Endothelial cell of umbilical vein (primary cell): ENCODE results near the gene RNU6-9. TPM values are rescaled to one million over a fixed set of nuclear protein-coding genes. Genes with fewer than 3 reads are reported as not detected.

Experiments
- BruUV-seq: library from RNA; stranded (reverse); fragments of 400-500 nt; replicated peaks from 2 replicates; lab custom pipeline; 2021; lab: Mats Ljungman, UMichigan
- CTCF ChIA-PET: fragments of 300-600, 350-600 bp; sonication (Branson Sonifier 250); formaldehyde crosslinking; loops from one replicate; lab custom pipeline; 2021; ENCODE audit warnings: antibody characterized with exemption, inconsistent platforms; lab: Charles Lee
- POLR2A ChIA-PET: fragments of 300-600, 350-600 bp; sonication (Branson Sonifier 250); formaldehyde crosslinking; loops from one replicate; lab custom pipeline; 2021; ENCODE audit warnings: antibody characterized with exemption, inconsistent platforms; lab: Charles Lee
- DNase-seq: peaks from one replicate; pipeline ENCODE4 v3.0.0-alpha.2; 2011; ENCODE audit warnings: low read depth, low spot score
- FAIRE-seq: peaks from 2 replicates; lab custom pipeline; 2011; peaks lifted over from hg19 to GRCh38; lab: Jason Lieb, UNC
- H2AFZ ChIP-seq: 2 replicates; pipeline ENCODE4 v1.6.0; 2012; ENCODE audit warnings: low read depth, low read length, control low read depth, inconsistent platforms
- H3K27ac ChIP-seq: 2 replicates; pipeline ENCODE4 v1.5.1; 2011; ENCODE audit warnings: low read depth, mild to moderate bottlenecking, control low read depth, low read length, moderate library complexity; ENCODE audit not compliant: insufficient read depth
- H3K27me3 ChIP-seq, 2 experiments: 2 replicates each; pipeline versions ENCODE4 v1.6.0 to v1.6.1; 2011; ENCODE audit warnings: low read length in 2 of 2, mixed read lengths in 1 of 2; ENCODE audit not compliant: control insufficient read depth in 2 of 2, insufficient read depth in 2 of 2
- H3K36me3 ChIP-seq, 2 experiments: 2 replicates in 1 of 2; 3 replicates in 1 of 2; pipeline ENCODE4 v1.5.1; 2011; ENCODE audit warnings: low read length in 2 of 2, mild to moderate bottlenecking in 1 of 2, moderate library complexity in 1 of 2; ENCODE audit not compliant: control insufficient read depth in 2 of 2, insufficient read depth in 2 of 2; ENCODE audit errors: extremely low read depth in 1 of 2
- H3K4me1 ChIP-seq: 3 replicates; pipeline ENCODE4 v1.5.1; 2011; ENCODE audit warnings: mild to moderate bottlenecking, low read length; ENCODE audit not compliant: control insufficient read depth, insufficient read depth; ENCODE audit errors: extremely low read depth
- H3K4me2 ChIP-seq: 2 replicates; pipeline ENCODE4 v1.6.1; 2011; ENCODE audit warnings: low read length, control low read depth, mixed read lengths; ENCODE audit not compliant: insufficient read depth
- H3K4me3 ChIP-seq, 3 experiments: fragments of 200-600 bp in 1 of 3; sonication (generic), shearing (Covaris generic) in 1 of 3; replicated peaks in 1 of 3; 2 replicates each; pipeline ENCODE4 v1.5.1; 2011 to 2016; ENCODE audit warnings: control low read depth in 3 of 3, low read length in 3 of 3, mild to moderate bottlenecking in 2 of 3, inconsistent platforms in 1 of 3, low read depth in 1 of 3, moderate library complexity in 1 of 3; ENCODE audit not compliant: insufficient read depth in 1 of 3
- H3K79me2 ChIP-seq: 2 replicates; pipeline ENCODE4 v1.6.0; 2012; ENCODE audit warnings: low read length, inconsistent platforms; ENCODE audit not compliant: control insufficient read depth, insufficient read depth
- H3K9ac ChIP-seq: replicated peaks from 2 replicates; pipeline ENCODE3; 2011; ENCODE audit warnings: low read length, control low read depth; ENCODE audit not compliant: insufficient read depth; ENCODE audit errors: extremely low read depth
- H3K9me1 ChIP-seq: replicated peaks from 3 replicates; pipeline ENCODE4 v1.6.0; 2011; ENCODE audit warnings: mild to moderate bottlenecking, low read length; ENCODE audit not compliant: control insufficient read depth, insufficient read depth; ENCODE audit errors: extremely low read depth
- H3K9me3 ChIP-seq: replicated peaks from 2 replicates; pipeline ENCODE4 v1.5.1; 2012; ENCODE audit warnings: low read length, inconsistent platforms; ENCODE audit not compliant: control insufficient read depth, insufficient read depth
- H4K20me1 ChIP-seq: replicated peaks from 2 replicates; pipeline ENCODE3; 2011; ENCODE audit warnings: mild to moderate bottlenecking, low read length; ENCODE audit not compliant: control insufficient read depth, insufficient read depth; ENCODE audit errors: extremely low read depth
- CTCF ChIP-seq, 2 donors: IDR thresholded peaks; 1 replicate in 1 of 2; 2 replicates in 1 of 2; pipeline ENCODE4 v1.5.1; 2011; ENCODE audit warnings: low read length in 2 of 2, mild to moderate bottlenecking in 2 of 2, moderate library complexity in 2 of 2, control low read depth in 1 of 2, inconsistent platforms in 1 of 2, low read depth in 1 of 2; ENCODE audit not compliant: insufficient read depth in 1 of 2; ENCODE audit errors: extremely low read depth in 1 of 2
- EZH2 ChIP-seq: IDR thresholded peaks from 2 replicates; pipeline ENCODE4 v1.6.1; 2012; ENCODE audit warnings: borderline replicate concordance, low read depth, mild to moderate bottlenecking, moderate library complexity, low read length, inconsistent platforms; ENCODE audit not compliant: severe bottlenecking
- FOS ChIP-seq: IDR thresholded peaks from 2 replicates; pipeline ENCODE4 v1.6.1; 2011; ENCODE audit warnings: mild to moderate bottlenecking, low read length, moderate library complexity, borderline replicate concordance; ENCODE audit not compliant: insufficient read depth
- GATA2 ChIP-seq: IDR thresholded peaks from 2 replicates; pipeline ENCODE4 v1.7.0; 2011; ENCODE audit warnings: low read depth, mild to moderate bottlenecking, moderate library complexity, mixed read lengths, low read length; ENCODE audit not compliant: insufficient read length, insufficient read depth
- JUN ChIP-seq: IDR thresholded peaks from 2 replicates; pipeline ENCODE4 v1.6.1; 2011; ENCODE audit warnings: borderline replicate concordance, low read depth; ENCODE audit not compliant: insufficient read length, insufficient read depth
- MAX ChIP-seq: IDR thresholded peaks from 2 replicates; pipeline ENCODE4 v1.6.1; 2011; ENCODE audit not compliant: insufficient read depth, insufficient read length
- MYC ChIP-seq: IDR thresholded peaks from one replicate; pipeline ENCODE4 v1.6.1; 2011; ENCODE audit warnings: mild to moderate bottlenecking, low read depth, low read length
- POLR2A ChIP-seq: IDR thresholded peaks from 2 replicates; pipeline ENCODE4 v1.6.1; 2012; ENCODE audit warnings: low read depth, mild to moderate bottlenecking, control low read depth, low read length
- POLR2AphosphoS5 ChIP-seq: IDR thresholded peaks from 2 replicates; pipeline ENCODE4 v1.6.1; 2012; ENCODE audit warnings: low read depth, mild to moderate bottlenecking, control low read depth, low read length, moderate library complexity; ENCODE audit not compliant: insufficient read depth
- dilution Hi-C: fragments of 300-500 bp; cut with MboI; formaldehyde crosslinking; loops from one replicate; pipeline ENCODE4 v1.15.0; 2019; ENCODE audit warnings: low sequenced_read_pairs; ENCODE audit not compliant: extremely low pct_ligation_motif_present
- intact Hi-C: fragments of 100-400 bp; cut with micrococcal nuclease; formaldehyde crosslinking; loops from one replicate; pipeline ENCODE4 v1.10.0; 2022
- polyA plus RNA-seq, 4 experiments: library from polyadenylated mRNA; depleted of rRNA in 3 of 4; stranded (reverse) in 3 of 4; unstranded in 1 of 4; fragments of >200 nt; gene quantifications; 2 replicates each; pipeline versions ENCODE4 v1.2.1 to v1.2.3, GENCODE V29; 2011 to 2012; ENCODE audit warnings: missing spikeins in 1 of 4
- total RNA-seq: library from RNA; stranded (reverse); gene quantifications from 2 replicates; pipeline ENCODE4 v1.2.3, GENCODE V29; 2021

Gene RNU6-9
- total and polyA plus RNA-seq, 2 donors (not counting 3 experiments of a cell fraction or from before 2014, with no cell fraction given), result not detected

- Histone ChIP-seq H3K4me1 (no peaks in the 10 kb centered on the region), H3K9ac (no peak overlapping the region), H3K36me3 (peaks cover 0 to 11% of the 10 kb centered on the region in 2 experiments), H3K9me3 (no peaks in the 10 kb centered on the region), H3K9me1 (no peaks in the 10 kb centered on the region), H3K27me3 (no peaks in the 10 kb centered on the region), H3K27ac (no peak overlapping the region), H3K4me3 (no peak overlapping the region), H3K79me2 (no peaks in the 10 kb centered on the region), H2AFZ (no peak overlapping the region), H4K20me1 (no peaks in the 10 kb centered on the region), H3K4me2 (no peak overlapping the region)
- ChIA-PET POLR2A (interaction anchor here (1.2 kb wide), 1 partner anchor 8 kb away, joined by 4 read pairs; no protein-coding TSS in a partner anchor), CTCF (interaction anchor here (0.6 kb wide), 1 partner anchor 9 kb away, joined by 3 read pairs; the partner anchor contains the start of genes MED16 and RNU6-9)
- BruUV-seq, result no TSS peak
- dilution Hi-C loops (no loop called here), intact Hi-C loops (no loop called here)
- FAIRE-seq (no peak), DNase-seq (no peak)
- TF ChIP-seq MAX, result no peak
- no peak for TF ChIP-seq GATA2
- no peak for TF ChIP-seq FOS
- no peak for TF ChIP-seq POLR2AphosphoS5
- TF ChIP-seq EZH2, result no peak
- no peak for TF ChIP-seq CTCF (IDR thresholded peaks at IDR 0.05; ENCODE audit: extremely low read depth in 1 of 2, insufficient read depth in 1 of 2, low read depth in 1 of 2, low read length in 2 of 2)
- no peak for TF ChIP-seq POLR2A
- TF ChIP-seq JUN, result no peak
- TF ChIP-seq MYC, result no peak
These were observed 8.7 kb downstream of the RNU6-9 start for GRCh38 chr19:902093-902370.
